ENCODE data around the gene GSK3B.

- TF ChIP-seq CTCF (conservative IDR thresholded peaks at IDR 0.05; ENCODE audit: low read depth, low read length) (no peak), EZH2 (IDR thresholded peaks at IDR 0.05; ENCODE audit: borderline replicate concordance, low read depth, low read length, poor library complexity, severe bottlenecking) (no peak)
These were observed 200.5 kb downstream of the GSK3B start for GRCh38 chr3:119893769-119894168.
